ENCODE results near the gene PTPN14. TPM values are rescaled to one million over a fixed set of nuclear protein-coding genes. Genes with fewer than 3 reads are reported as not detected.
A peak's percentile ranks its signal among the peaks of the same experiment; 100 is the strongest.

Gene PTPN14
- total and polyA plus RNA-seq, 2 experiments from 2014 or later: 18.7 to 70.2 TPM

- TF ChIP-seq ETS1 (IDR thresholded peaks at IDR 0.05) (no peak), CREB1 (CRISPR knock-in tag; IDR thresholded peaks at IDR 0.05; ENCODE audit: low read depth) (no peak), POLR2AphosphoS5 (IDR thresholded peaks at IDR 0.05; ENCODE audit: low read depth) (no peak), ZNF114 (CRISPR knock-in tag; IDR thresholded peaks at IDR 0.05) (no peak), NANOG (IDR thresholded peaks at IDR 0.05; ENCODE audit: borderline replicate concordance) (no peak), EZH2phosphoT487 (IDR thresholded peaks at IDR 0.05; ENCODE audit: unreplicated experiment) (no peak), JUNB (IDR thresholded peaks at IDR 0.05; ENCODE audit: unreplicated experiment) (no peak), REST (IDR thresholded peaks at IDR 0.05; ENCODE audit: unreplicated experiment) (no peak), STAT1 (IDR thresholded peaks at IDR 0.05; ENCODE audit: unreplicated experiment) (no peak)
These were observed 112.9 kb downstream of the PTPN14 start (continued) for GRCh38 chr1:214438530-214438929.

- DNase-seq (ENCODE audit: low spot score) (peak; percentile 42), ATAC-seq (peak; percentile 65)
- H4K20me1 ChIP-seq (replicated peaks; ENCODE audit: insufficient read depth): no peaks in the 10 kb centered on the region
- H3K79me2 ChIP-seq (replicated peaks; ENCODE audit: insufficient read depth): peaks cover 38% of the 10 kb centered on the region
- no peak overlapping the region for H2AFZ ChIP-seq
- H3K4me1 ChIP-seq (ENCODE audit: insufficient read depth): peaks cover 51% of the 10 kb centered on the region
- Mint-ChIP-seq H3K4me1 (peaks cover 49% of the 10 kb centered on the region), H3K27ac (peak overlapping the region; percentile 71; the same call in 1 of the 2 replicates), H3K27me3 (ENCODE audit: insufficient read depth, low read depth, poor library complexity) (no peaks in the 10 kb centered on the region), H3K4me3 (no peak overlapping the region), H3K9me3 (peaks cover 3% of the 10 kb centered on the region; the same call in 1 of the 3 replicates), H3K36me3 (ENCODE audit: low read depth) (peaks cover 4% of the 10 kb centered on the region; the same call in 2 of the 3 replicates)
- H3K4me3 ChIP-seq: no peak overlapping the region
- H3F3A ChIP-seq (replicated peaks; ENCODE audit: low read depth): no peaks in the 10 kb centered on the region
- peak overlapping the region; percentile 94; the same call in 1 of the 2 replicates for H3K27ac ChIP-seq (ENCODE audit: low read depth)
- H3K9me2 ChIP-seq (ENCODE audit: insufficient read depth): no peaks in the 10 kb centered on the region
- no peaks in the 10 kb centered on the region for H3K27me3 ChIP-seq (ENCODE audit: insufficient read depth)
- no peak overlapping the region for H3K4me2 ChIP-seq
- H3K36me3 ChIP-seq (ENCODE audit: insufficient read depth): no peaks in the 10 kb centered on the region
- TF ChIP-seq ETS1 (IDR thresholded peaks at IDR 0.05): no peak
- TF ChIP-seq CREB1 (CRISPR knock-in tag; IDR thresholded peaks at IDR 0.05; ENCODE audit: low read depth): no peak
- TF ChIP-seq POLR2AphosphoS5 (IDR thresholded peaks at IDR 0.05; ENCODE audit: low read depth): no peak
- no peak for TF ChIP-seq NANOG (IDR thresholded peaks at IDR 0.05; ENCODE audit: borderline replicate concordance)
- no peak for TF ChIP-seq ZNF331 (CRISPR knock-in tag; IDR thresholded peaks at IDR 0.05; ENCODE audit: low read depth)
- no peak for TF ChIP-seq EZH2 (IDR thresholded peaks at IDR 0.05; ENCODE audit: low read depth, unreplicated experiment)
- no peak for TF ChIP-seq STAT1 (IDR thresholded peaks at IDR 0.05; ENCODE audit: unreplicated experiment)
- no peak for TF ChIP-seq CTCF (conservative IDR thresholded peaks at IDR 0.05; ENCODE audit: low read depth in 2 of 2)
- TF ChIP-seq EZH2phosphoT487 (IDR thresholded peaks at IDR 0.05; ENCODE audit: unreplicated experiment): no peak
- TF ChIP-seq JUNB (IDR thresholded peaks at IDR 0.05; ENCODE audit: unreplicated experiment): no peak
These were observed 113.3 kb downstream of the PTPN14 start for GRCh38 chr1:214438075-214438474.

Data from GM23338 (cell line).